Measurements from ENCODE around the gene TPBGL.

- TF ChIP-seq CTCF (conservative IDR thresholded peaks at IDR 0.05) (no peak), EZH2 (IDR thresholded peaks at IDR 0.05; ENCODE audit: low read depth) (no peak)
Measured at GRCh38 chr11:75238595-75239440, 1.8 kb upstream of the TPBGL start.

All from PC-9 (cell line).